Measurements from ENCODE around the gene TTLL6. TPM values are rescaled to one million over a fixed set of nuclear protein-coding genes. Genes with fewer than 3 reads are reported as not detected.

TTLL6 gene
- total and polyA plus RNA-seq, 2 of the 8 experiments (the other 6 are each of a cell fraction or from before 2014, with no cell fraction given) = 2.6 to 4.3 TPM

GRCh38 chr17:48719642-48720265 lies 97.3 kb downstream of the TTLL6 start (continued):
- TF ChIP-seq BACH1 (IDR thresholded peaks at IDR 0.05; ENCODE audit: low read length) (no peak), ATF2 (IDR thresholded peaks at IDR 0.05; ENCODE audit: low read length) (no peak), SP2 (IDR thresholded peaks at IDR 0.05; ENCODE audit: low read length) (no peak), CEBPB (IDR thresholded peaks at IDR 0.05; ENCODE audit: low read depth, low read length) (no peak), KDM5A (IDR thresholded peaks at IDR 0.05; ENCODE audit: low read length) (no peak), SUZ12 (IDR thresholded peaks at IDR 0.05; ENCODE audit: low read length) (no peak), YY1 (IDR thresholded peaks at IDR 0.05; ENCODE audit: low read depth, low read length) (no peak), CTCF (IDR thresholded peaks at IDR 0.05; ENCODE audit: control extremely low read depth in 1 of 3, insufficient read depth in 1 of 3, low read depth in 1 of 3, low read length in 3 of 3) (no peak), TCF12 (IDR thresholded peaks at IDR 0.05; ENCODE audit: low read depth, low read length) (no peak), RXRA (IDR thresholded peaks at IDR 0.05; ENCODE audit: insufficient read depth, low read depth, low read length) (no peak), RBBP5 (IDR thresholded peaks at IDR 0.05; ENCODE audit: borderline replicate concordance, low read depth, low read length) (no peak), GABPA (IDR thresholded peaks at IDR 0.05; ENCODE audit: borderline replicate concordance, insufficient read depth, low read length) (no peak), HDAC6 (IDR thresholded peaks at IDR 0.05; ENCODE audit: low read depth, low read length) (no peak), NANOG (IDR thresholded peaks at IDR 0.05; ENCODE audit: insufficient read depth, low read depth, low read length, poor library complexity, severe bottlenecking) (peak; percentile 60), POLR2AphosphoS5 (IDR thresholded peaks at IDR 0.05; ENCODE audit: low read depth, low read length) (no peak), TEAD4 (IDR thresholded peaks at IDR 0.05; ENCODE audit: low read depth, low read length) (peak; percentile 72; the same call in 1 of the 2 replicates), MAX (IDR thresholded peaks at IDR 0.05) (peak; percentile 24; the same call in 1 of the 2 replicates), RNF2 (IDR thresholded peaks at IDR 0.05; ENCODE audit: borderline replicate concordance, low read depth, low read length, missing control alignments, poor library complexity, severe bottlenecking) (no peak), ZNF274 (IDR thresholded peaks at IDR 0.05; ENCODE audit: borderline replicate concordance, extremely low read depth, low read length) (no peak)
- TF ChIP-seq, protein P1, sequence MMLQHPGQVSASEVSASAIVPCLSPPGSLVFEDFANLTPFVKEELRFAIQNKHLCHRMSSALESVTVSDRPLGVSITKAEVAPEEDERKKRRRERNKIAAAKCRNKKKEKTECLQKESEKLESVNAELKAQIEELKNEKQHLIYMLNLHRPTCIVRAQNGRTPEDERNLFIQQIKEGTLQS (IDR thresholded peaks at IDR 0.05; ENCODE audit: insufficient read depth, low read depth, low read length) = no peak
